Peyer's patch (tissue), 4 donors: ENCODE data around the gene MSI2.

Experiments
- CTCF ChIP-seq, 6 experiments: fragments of 450-650 bp in 4 of 6; fragments of 200-600 bp in 2 of 6; sonication (generic) in 1 of 6; IDR thresholded peaks; one replicate each; pipeline ENCODE4 v1.5.1; 2017 to 2019; ENCODE audit warnings: antibody characterized with exemption in 6 of 6, mild to moderate bottlenecking in 3 of 6, moderate library complexity in 1 of 6
- POLR2A ChIP-seq, 2 donors: fragments of 450-650 bp; IDR thresholded peaks; one replicate each; pipeline ENCODE4 v1.5.1; 2017; ENCODE audit warnings: antibody characterized with exemption in 2 of 2, mild to moderate bottlenecking in 2 of 2, moderate library complexity in 2 of 2

GRCh38 chr17:57391076-57391825, 134.9 kb downstream of the MSI2 start:
- TF ChIP-seq CTCF (IDR thresholded peaks at IDR 0.05) (no peak), POLR2A (IDR thresholded peaks at IDR 0.05) (no peak)
